ENCODE measurements around the gene PRKCZ. TPM values are rescaled to one million over a fixed set of nuclear protein-coding genes. Genes with fewer than 3 reads are reported as not detected.

The PRKCZ gene
- total and polyA plus RNA-seq, 2 experiments from 2014 or later, result 26.2 to 36.9 TPM

GRCh38 chr1:2108877-2109580, 58.8 kb downstream of the PRKCZ start:
- no peaks in the 10 kb centered on the region for H3K27me3 ChIP-seq (ENCODE audit: insufficient read depth)
- no peaks in the 10 kb centered on the region; the same call in 1 of the 2 replicates for H4K20me1 ChIP-seq (replicated peaks; ENCODE audit: insufficient read depth)
- no peaks in the 10 kb centered on the region for H3K36me3 ChIP-seq (ENCODE audit: insufficient read depth)
- no peaks in the 10 kb centered on the region for H3K4me1 ChIP-seq (ENCODE audit: insufficient read depth)
- H3K9me2 ChIP-seq (ENCODE audit: insufficient read depth), result no peaks in the 10 kb centered on the region
- Mint-ChIP-seq H3K4me3 (no peak overlapping the region), H3K36me3 (ENCODE audit: low read depth) (peaks cover 9% of the 10 kb centered on the region; the same call in 2 of the 3 replicates), H3K27me3 (ENCODE audit: insufficient read depth, low read depth, poor library complexity) (peaks cover 13% of the 10 kb centered on the region), H3K27ac (no peak overlapping the region), H3K4me1 (peaks cover 4% of the 10 kb centered on the region; the same call in 2 of the 3 replicates), H3K9me3 (no peaks in the 10 kb centered on the region)
- no peaks in the 10 kb centered on the region for H3F3A ChIP-seq (replicated peaks; ENCODE audit: low read depth)
- H3K4me2 ChIP-seq, result no peak overlapping the region
- TF ChIP-seq EZH2phosphoT487 (IDR thresholded peaks at IDR 0.05; ENCODE audit: unreplicated experiment) (no peak), JUNB (IDR thresholded peaks at IDR 0.05; ENCODE audit: unreplicated experiment) (no peak), ZNF462 (CRISPR knock-in tag; IDR thresholded peaks at IDR 0.05) (no peak)
- TF ChIP-seq, protein P1, sequence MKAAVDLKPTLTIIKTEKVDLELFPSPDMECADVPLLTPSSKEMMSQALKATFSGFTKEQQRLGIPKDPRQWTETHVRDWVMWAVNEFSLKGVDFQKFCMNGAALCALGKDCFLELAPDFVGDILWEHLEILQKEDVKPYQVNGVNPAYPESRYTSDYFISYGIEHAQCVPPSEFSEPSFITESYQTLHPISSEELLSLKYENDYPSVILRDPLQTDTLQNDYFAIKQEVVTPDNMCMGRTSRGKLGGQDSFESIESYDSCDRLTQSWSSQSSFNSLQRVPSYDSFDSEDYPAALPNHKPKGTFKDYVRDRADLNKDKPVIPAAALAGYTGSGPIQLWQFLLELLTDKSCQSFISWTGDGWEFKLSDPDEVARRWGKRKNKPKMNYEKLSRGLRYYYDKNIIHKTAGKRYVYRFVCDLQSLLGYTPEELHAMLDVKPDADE (IDR thresholded peaks at IDR 0.05), result no peak
- H2AFZ ChIP-seq, result no peak overlapping the region
- ATAC-seq (no peak), DNase-seq (ENCODE audit: low spot score) (no peak)
- H3K27ac ChIP-seq (ENCODE audit: low read depth), result no peak overlapping the region
- H3K4me3 ChIP-seq, result no peak overlapping the region
- no peaks in the 10 kb centered on the region for H3K79me2 ChIP-seq (replicated peaks; ENCODE audit: insufficient read depth)
